HCT116 (cell line): Measurements from ENCODE around the gene IDI1. TPM values are rescaled to one million over a fixed set of nuclear protein-coding genes. Genes with fewer than 3 reads are reported as not detected.

Experiments
- ATAC-seq: fragments of 200-7000 bp; cut with Tn5 transposase; 2 replicates; pipeline ENCODE4 v1.9.1; 2020; ENCODE audit warnings: mild to moderate bottlenecking, moderate library complexity
- BruUV-seq: library from RNA; stranded (reverse); fragments of 400-500 nt; replicated peaks from 2 replicates; lab custom pipeline; 2021; lab: Mats Ljungman, UMichigan
- CTCF ChIA-PET: fragments of 300-600 bp; sonication (Branson Sonifier 250); formaldehyde crosslinking; loops from one replicate; lab custom pipeline; 2021; ENCODE audit warnings: antibody characterized with exemption; lab: Charles Lee
- POLR2A ChIA-PET: fragments of 300-600, 350-600 bp; sonication (Branson Sonifier 250); formaldehyde crosslinking; loops from one replicate; lab custom pipeline; 2021; ENCODE audit warnings: antibody characterized with exemption; lab: Charles Lee
- RAD21 ChIA-PET, 2 experiments: fragments of 300-600 bp; sonication (Branson Sonifier 250); formaldehyde crosslinking; loops; one replicate each; lab custom pipeline; 2023; ENCODE audit warnings: low total read pairs in 2 of 2; ENCODE audit not compliant: uncharacterized antibody in 2 of 2, unreplicated experiment in 2 of 2, low non-redundant PET in 1 of 2; lab: Charles Lee
- DNase-seq: peaks from one replicate; pipeline ENCODE4 v3.0.0-alpha.2; 2010; ENCODE audit warnings: low read depth, low spot score
- H2AFZ ChIP-seq: fragments of 200-600 bp; shearing (Covaris generic), sonication (generic); 2 replicates; pipeline ENCODE4 v1.6.1; 2017; ENCODE audit warnings: low read depth, mixed run types, mixed read lengths, antibody characterized with exemption, low read length; ENCODE audit not compliant: poor library complexity, severe bottlenecking
- H3K27ac ChIP-seq: 2 replicates; pipeline ENCODE4 v1.5.1; 2012; ENCODE audit warnings: low read depth, low read length
- H3K27me3 ChIP-seq: fragments of 200-600 bp; sonication (generic); 2 replicates; pipeline ENCODE4 v1.6.1; 2016; ENCODE audit warnings: mixed run types, low read length, mixed read lengths; ENCODE audit not compliant: insufficient read depth
- H3K36me3 ChIP-seq, 2 experiments: fragments of 200-500 bp in 1 of 2; fragments of 200-600 bp in 1 of 2; sonication (Bioruptor generic) in 1 of 2; sonication (generic) in 1 of 2; 2 replicates each; pipeline versions ENCODE4 v1.5.1 to v1.6.1; 2014 to 2016; ENCODE audit warnings: low read length in 2 of 2, inconsistent platforms in 1 of 2, mixed read lengths in 1 of 2, mixed run types in 1 of 2; ENCODE audit not compliant: insufficient read depth in 2 of 2, control insufficient read depth in 1 of 2
- H3K4me1 ChIP-seq, 2 experiments: fragments of 200-600 bp in 1 of 2; sonication (generic) in 1 of 2; 2 replicates each; pipeline versions ENCODE4 v1.5.1 to v1.6.1; 2012 to 2017; ENCODE audit warnings: low read length in 2 of 2, inconsistent platforms in 1 of 2, mild to moderate bottlenecking in 1 of 2, mixed read lengths in 1 of 2, mixed run types in 1 of 2, moderate library complexity in 1 of 2; ENCODE audit not compliant: insufficient read depth in 2 of 2, control insufficient read depth in 1 of 2
- H3K4me2 ChIP-seq: fragments of 200-600 bp; sonication (generic); 2 replicates; pipeline ENCODE4 v1.6.1; 2017; ENCODE audit warnings: mixed run types, low read length, mixed read lengths
- H3K4me3 ChIP-seq, 2 experiments: fragments of 200-600 bp in 1 of 2; sonication (generic) in 1 of 2; replicated peaks in 1 of 2; 2 replicates each; pipeline ENCODE4 v1.5.1; 2011 to 2016; ENCODE audit warnings: low read length in 2 of 2, control low read depth in 1 of 2, low read depth in 1 of 2, mild to moderate bottlenecking in 1 of 2, mixed read lengths in 1 of 2, mixed run types in 1 of 2
- H3K79me2 ChIP-seq: fragments of 200-600 bp; sonication (generic); 2 replicates; pipeline ENCODE4 v1.6.1; 2017; ENCODE audit warnings: mild to moderate bottlenecking, mixed run types, low read length, moderate library complexity, mixed read lengths; ENCODE audit not compliant: insufficient read depth
- H3K9ac ChIP-seq: fragments of 200-600 bp; sonication (generic); 2 replicates; pipeline ENCODE4 v1.6.1; 2016; ENCODE audit warnings: low read length, mixed read lengths
- H3K9me2 ChIP-seq: fragments of 200-600 bp; sonication (generic), shearing (Covaris generic); 2 replicates; pipeline ENCODE4 v1.6.1; 2017; ENCODE audit warnings: mixed run types, mild to moderate bottlenecking, moderate library complexity; ENCODE audit not compliant: insufficient read depth
- H3K9me3 ChIP-seq, 2 experiments: fragments of 200-500 bp in 1 of 2; fragments of 200-600 bp in 1 of 2; sonication (Bioruptor generic) in 1 of 2; sonication (generic) in 1 of 2; 2 replicates each; pipeline ENCODE4 v1.6.1; 2014 to 2017; ENCODE audit warnings: low read length in 2 of 2, mixed read lengths in 2 of 2, inconsistent platforms in 1 of 2, low read depth in 1 of 2, mild to moderate bottlenecking in 1 of 2, mixed run types in 1 of 2, moderate library complexity in 1 of 2; ENCODE audit not compliant: control insufficient read depth in 1 of 2, insufficient read depth in 1 of 2
- H4K20me1 ChIP-seq: fragments of 200-600 bp; sonication (generic), shearing (Covaris generic); 2 replicates; pipeline ENCODE4 v1.6.1; 2017; ENCODE audit warnings: mixed run types, mild to moderate bottlenecking, moderate library complexity; ENCODE audit not compliant: insufficient read depth
- CBX3 ChIP-seq: IDR thresholded peaks from 2 replicates; pipeline ENCODE4 v1.6.1; 2012; ENCODE audit warnings: low read depth
- EGR1 ChIP-seq: IDR thresholded peaks from 2 replicates; pipeline ENCODE4 v1.6.1; 2012; ENCODE audit warnings: low read depth
- EZH2 ChIP-seq: fragments of 200-600 bp; sonication (generic); IDR thresholded peaks from 2 replicates; pipeline ENCODE4 v1.6.1; 2017; ENCODE audit warnings: antibody characterized with exemption, mixed run types
- FOSL1 ChIP-seq: IDR thresholded peaks from 2 replicates; pipeline ENCODE4 v1.6.1; 2012; ENCODE audit warnings: low read depth
- RAD21 ChIP-seq: IDR thresholded peaks from 2 replicates; pipeline ENCODE4 v1.6.1; 2012; ENCODE audit warnings: low read depth, mild to moderate bottlenecking
- SRF ChIP-seq: IDR thresholded peaks from 2 replicates; pipeline ENCODE4 v1.6.1; 2012; ENCODE audit warnings: low read depth
- TCF7L2 ChIP-seq: IDR thresholded peaks from 2 replicates; pipeline ENCODE4 v1.7.0; 2011; ENCODE audit warnings: borderline replicate concordance, inconsistent platforms; ENCODE audit not compliant: insufficient read depth, insufficient read length; ENCODE audit errors: extremely low read depth
- YY1 ChIP-seq: IDR thresholded peaks from 2 replicates; pipeline ENCODE4 v1.6.1; 2011; ENCODE audit warnings: low read length, low read depth, moderate library complexity, mild to moderate bottlenecking; ENCODE audit not compliant: insufficient replicate concordance; ENCODE audit errors: extremely low read depth
- intact Hi-C: fragments of 100-400 bp; cut with micrococcal nuclease; formaldehyde crosslinking; loops from 2 replicates; pipeline ENCODE4 v1.10.0; 2022
- total RNA-seq: library from RNA; stranded (reverse); gene quantifications from one replicate; pipeline ENCODE4 v1.2.1, GENCODE V29; 2021; ENCODE audit not compliant: unreplicated experiment
- TF ChIP-seq, protein P1 (sequence below): IDR thresholded peaks from 2 replicates; pipeline ENCODE4 v1.6.1; 2012; ENCODE audit warnings: low read depth

IDI1 gene
- total RNA-seq, 1 experiment from 2014 or later: 37.8 TPM

DNA sequence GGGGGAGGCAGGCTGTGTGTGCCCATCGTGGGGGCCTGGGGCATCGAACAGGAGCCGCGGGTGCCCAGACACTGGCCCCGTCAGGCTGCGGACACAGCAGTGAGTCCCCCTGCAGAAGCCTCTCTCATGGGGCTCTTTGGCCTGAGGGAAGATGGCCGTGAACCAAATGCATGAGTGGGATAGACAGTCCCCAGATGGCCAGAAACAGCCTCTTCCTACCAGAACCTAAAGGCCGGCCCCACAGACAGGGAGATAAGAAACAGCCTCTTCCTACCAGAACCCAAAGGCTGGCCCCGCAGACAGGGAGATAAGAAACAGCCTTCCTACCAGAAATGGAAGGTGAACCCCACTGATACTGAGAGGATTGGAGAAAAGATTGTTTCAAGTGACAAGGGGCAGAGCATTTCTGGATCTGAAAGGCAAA, 39.8 kb downstream of the IDI1 start (continued):
- TF ChIP-seq TCF7L2 (no peak), RAD21 (no peak), YY1 (no peak), EZH2 (no peak), EGR1 (no peak), FOSL1 (no peak), CBX3 (no peak)
- TF ChIP-seq, protein P1, sequence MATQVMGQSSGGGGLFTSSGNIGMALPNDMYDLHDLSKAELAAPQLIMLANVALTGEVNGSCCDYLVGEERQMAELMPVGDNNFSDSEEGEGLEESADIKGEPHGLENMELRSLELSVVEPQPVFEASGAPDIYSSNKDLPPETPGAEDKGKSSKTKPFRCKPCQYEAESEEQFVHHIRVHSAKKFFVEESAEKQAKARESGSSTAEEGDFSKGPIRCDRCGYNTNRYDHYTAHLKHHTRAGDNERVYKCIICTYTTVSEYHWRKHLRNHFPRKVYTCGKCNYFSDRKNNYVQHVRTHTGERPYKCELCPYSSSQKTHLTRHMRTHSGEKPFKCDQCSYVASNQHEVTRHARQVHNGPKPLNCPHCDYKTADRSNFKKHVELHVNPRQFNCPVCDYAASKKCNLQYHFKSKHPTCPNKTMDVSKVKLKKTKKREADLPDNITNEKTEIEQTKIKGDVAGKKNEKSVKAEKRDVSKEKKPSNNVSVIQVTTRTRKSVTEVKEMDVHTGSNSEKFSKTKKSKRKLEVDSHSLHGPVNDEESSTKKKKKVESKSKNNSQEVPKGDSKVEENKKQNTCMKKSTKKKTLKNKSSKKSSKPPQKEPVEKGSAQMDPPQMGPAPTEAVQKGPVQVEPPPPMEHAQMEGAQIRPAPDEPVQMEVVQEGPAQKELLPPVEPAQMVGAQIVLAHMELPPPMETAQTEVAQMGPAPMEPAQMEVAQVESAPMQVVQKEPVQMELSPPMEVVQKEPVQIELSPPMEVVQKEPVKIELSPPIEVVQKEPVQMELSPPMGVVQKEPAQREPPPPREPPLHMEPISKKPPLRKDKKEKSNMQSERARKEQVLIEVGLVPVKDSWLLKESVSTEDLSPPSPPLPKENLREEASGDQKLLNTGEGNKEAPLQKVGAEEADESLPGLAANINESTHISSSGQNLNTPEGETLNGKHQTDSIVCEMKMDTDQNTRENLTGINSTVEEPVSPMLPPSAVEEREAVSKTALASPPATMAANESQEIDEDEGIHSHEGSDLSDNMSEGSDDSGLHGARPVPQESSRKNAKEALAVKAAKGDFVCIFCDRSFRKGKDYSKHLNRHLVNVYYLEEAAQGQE: no peak
- TF ChIP-seq, all 23 proteins: peak for 0

GRCh38 chr10:1007583-1007982, 41.3 kb downstream of the IDI1 start:
- ChIA-PET CTCF (no interaction called here), POLR2A (no interaction called here), RAD21 (no interaction called here)
- Histone ChIP-seq H3K4me1 (no peaks in the 10 kb centered on the region), H3K27me3 (no peaks in the 10 kb centered on the region), H4K20me1 (peaks cover 12% of the 10 kb centered on the region; the same call in 1 of the 2 replicates), H3K9me3 (no peaks in the 10 kb centered on the region), H3K4me2 (no peak overlapping the region), H3K79me2 (peaks cover 90% of the 10 kb centered on the region), H3K27ac (no peak overlapping the region), H3K4me3 (no peak overlapping the region), H3K36me3 (peaks cover 82 to 87% of the 10 kb centered on the region in 2 experiments), H3K9me2 (no peaks in the 10 kb centered on the region), H3K9ac (no peak overlapping the region), H2AFZ (no peak overlapping the region)
- intact Hi-C loops: no loop called here
- DNase-seq (no peak), ATAC-seq (no peak)
- TF ChIP-seq SRF: no peak
- no TSS peak for BruUV-seq
